Lower leg skin (tissue), 3 donors: ENCODE results near the gene LMX1A.

ENCODE experiments used
- POLR2A ChIP-seq, 2 donors: fragments of 450-650 bp; IDR thresholded peaks; one replicate each; pipeline ENCODE4 v1.6.1; 2016 to 2017; ENCODE audit warnings: antibody characterized with exemption in 2 of 2, mild to moderate bottlenecking in 1 of 2, moderate library complexity in 1 of 2
- TF ChIP-seq, protein P1 (sequence below), 3 donors: fragments of 450-650 bp; IDR thresholded peaks; one replicate each; pipeline ENCODE4 v1.5.1; 2016; ENCODE audit warnings: antibody characterized with exemption in 3 of 3, mild to moderate bottlenecking in 3 of 3, moderate library complexity in 2 of 3

DNA sequence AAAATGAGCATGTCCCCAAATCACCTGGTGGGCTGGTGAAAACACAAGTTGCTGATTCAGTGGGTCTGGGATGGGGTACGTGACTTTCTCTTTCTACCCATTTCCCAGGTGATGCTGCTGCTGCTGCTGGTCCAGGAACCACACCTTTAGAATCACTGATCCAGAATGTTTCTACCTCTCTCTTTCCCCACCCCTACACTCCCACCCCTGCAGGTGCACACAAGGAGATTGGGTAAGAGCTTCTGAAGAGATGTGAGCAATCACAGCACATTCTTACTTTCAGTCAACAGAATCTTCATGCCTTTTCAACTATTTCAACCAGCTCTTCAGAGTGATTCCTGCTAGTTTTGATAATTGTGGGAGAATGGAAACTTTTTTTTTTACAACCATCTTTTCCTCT is 130.9 kb downstream of the LMX1A start:
- TF ChIP-seq, protein P1, sequence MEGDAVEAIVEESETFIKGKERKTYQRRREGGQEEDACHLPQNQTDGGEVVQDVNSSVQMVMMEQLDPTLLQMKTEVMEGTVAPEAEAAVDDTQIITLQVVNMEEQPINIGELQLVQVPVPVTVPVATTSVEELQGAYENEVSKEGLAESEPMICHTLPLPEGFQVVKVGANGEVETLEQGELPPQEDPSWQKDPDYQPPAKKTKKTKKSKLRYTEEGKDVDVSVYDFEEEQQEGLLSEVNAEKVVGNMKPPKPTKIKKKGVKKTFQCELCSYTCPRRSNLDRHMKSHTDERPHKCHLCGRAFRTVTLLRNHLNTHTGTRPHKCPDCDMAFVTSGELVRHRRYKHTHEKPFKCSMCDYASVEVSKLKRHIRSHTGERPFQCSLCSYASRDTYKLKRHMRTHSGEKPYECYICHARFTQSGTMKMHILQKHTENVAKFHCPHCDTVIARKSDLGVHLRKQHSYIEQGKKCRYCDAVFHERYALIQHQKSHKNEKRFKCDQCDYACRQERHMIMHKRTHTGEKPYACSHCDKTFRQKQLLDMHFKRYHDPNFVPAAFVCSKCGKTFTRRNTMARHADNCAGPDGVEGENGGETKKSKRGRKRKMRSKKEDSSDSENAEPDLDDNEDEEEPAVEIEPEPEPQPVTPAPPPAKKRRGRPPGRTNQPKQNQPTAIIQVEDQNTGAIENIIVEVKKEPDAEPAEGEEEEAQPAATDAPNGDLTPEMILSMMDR (IDR thresholded peaks at IDR 0.05): no peak
- no peak for TF ChIP-seq POLR2A (IDR thresholded peaks at IDR 0.05)
